ENCODE results near the gene ZNF296. TPM values are rescaled to one million over a fixed set of nuclear protein-coding genes. Genes with fewer than 3 reads are reported as not detected.

ZNF296 gene
- total and polyA plus RNA-seq, 2 of the 13 experiments (the other 11 are each of a cell fraction or from before 2014, with no cell fraction given) = 0.26 to 0.62 TPM

DNA sequence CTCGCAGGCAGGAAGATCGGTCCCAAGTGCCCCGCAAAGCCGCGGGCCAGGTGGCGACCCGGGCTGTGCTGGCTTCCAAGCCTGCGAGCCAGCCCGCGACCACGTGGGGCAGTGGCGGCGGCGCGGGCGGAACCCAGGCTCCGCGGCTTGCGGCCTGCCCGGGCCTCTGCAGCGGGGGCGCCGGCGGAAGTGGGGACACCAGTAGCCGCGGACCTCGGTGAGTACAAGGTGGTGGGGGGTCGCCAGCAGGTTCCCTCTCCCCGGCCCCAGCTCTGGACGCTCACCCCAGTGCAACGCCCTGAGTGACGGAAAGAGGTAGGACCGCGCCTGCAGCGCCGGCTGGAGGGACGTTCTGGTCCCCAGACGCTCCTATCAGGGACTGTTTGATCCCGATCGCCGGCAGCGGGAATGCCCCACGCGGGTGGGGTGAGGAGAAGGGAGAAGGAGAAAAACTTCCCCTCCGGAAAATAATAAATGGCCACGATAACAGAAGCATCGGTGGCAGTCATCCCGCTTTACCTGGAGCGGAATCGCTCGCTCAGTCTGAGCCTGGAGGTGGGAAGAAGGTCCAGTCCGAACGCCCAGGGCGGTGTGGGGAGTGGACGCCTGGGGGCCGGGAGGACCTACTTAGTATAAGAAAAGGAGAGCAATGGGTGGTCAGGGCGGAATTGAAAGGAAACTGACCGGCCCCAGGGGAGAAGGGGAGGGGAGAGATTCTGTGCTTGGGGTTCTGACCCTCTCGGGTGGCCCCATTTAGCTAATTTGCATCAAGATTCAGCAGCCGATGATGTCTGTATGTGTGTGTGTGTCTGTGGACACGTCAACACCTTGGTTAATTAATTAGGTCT is 3.0 kb upstream of the ZNF296 start, which contains the start of gene GEMIN7 (continued):
- TF ChIP-seq, protein P1, sequence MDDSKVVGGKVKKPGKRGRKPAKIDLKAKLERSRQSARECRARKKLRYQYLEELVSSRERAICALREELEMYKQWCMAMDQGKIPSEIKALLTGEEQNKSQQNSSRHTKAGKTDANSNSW (CRISPR knock-in tag; IDR thresholded peaks at IDR 0.05; ENCODE audit: borderline replicate concordance) = peak; percentile 78; the same call in 1 of the 2 replicates
- TF ChIP-seq, protein P2, sequence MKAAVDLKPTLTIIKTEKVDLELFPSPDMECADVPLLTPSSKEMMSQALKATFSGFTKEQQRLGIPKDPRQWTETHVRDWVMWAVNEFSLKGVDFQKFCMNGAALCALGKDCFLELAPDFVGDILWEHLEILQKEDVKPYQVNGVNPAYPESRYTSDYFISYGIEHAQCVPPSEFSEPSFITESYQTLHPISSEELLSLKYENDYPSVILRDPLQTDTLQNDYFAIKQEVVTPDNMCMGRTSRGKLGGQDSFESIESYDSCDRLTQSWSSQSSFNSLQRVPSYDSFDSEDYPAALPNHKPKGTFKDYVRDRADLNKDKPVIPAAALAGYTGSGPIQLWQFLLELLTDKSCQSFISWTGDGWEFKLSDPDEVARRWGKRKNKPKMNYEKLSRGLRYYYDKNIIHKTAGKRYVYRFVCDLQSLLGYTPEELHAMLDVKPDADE (CRISPR knock-in tag; IDR thresholded peaks at IDR 0.05) = 0 out of 2 replicates have a peak, but pooled peaks have one; percentile 76
- no peak for TF ChIP-seq RFX1 (IDR thresholded peaks at IDR 0.05)
- no peak for TF ChIP-seq ZNF17 (CRISPR knock-in tag; IDR thresholded peaks at IDR 0.05)
- no peak for TF ChIP-seq MAFF (IDR thresholded peaks at IDR 0.05; ENCODE audit: low read depth, low read length)
- TF ChIP-seq, protein P3, sequence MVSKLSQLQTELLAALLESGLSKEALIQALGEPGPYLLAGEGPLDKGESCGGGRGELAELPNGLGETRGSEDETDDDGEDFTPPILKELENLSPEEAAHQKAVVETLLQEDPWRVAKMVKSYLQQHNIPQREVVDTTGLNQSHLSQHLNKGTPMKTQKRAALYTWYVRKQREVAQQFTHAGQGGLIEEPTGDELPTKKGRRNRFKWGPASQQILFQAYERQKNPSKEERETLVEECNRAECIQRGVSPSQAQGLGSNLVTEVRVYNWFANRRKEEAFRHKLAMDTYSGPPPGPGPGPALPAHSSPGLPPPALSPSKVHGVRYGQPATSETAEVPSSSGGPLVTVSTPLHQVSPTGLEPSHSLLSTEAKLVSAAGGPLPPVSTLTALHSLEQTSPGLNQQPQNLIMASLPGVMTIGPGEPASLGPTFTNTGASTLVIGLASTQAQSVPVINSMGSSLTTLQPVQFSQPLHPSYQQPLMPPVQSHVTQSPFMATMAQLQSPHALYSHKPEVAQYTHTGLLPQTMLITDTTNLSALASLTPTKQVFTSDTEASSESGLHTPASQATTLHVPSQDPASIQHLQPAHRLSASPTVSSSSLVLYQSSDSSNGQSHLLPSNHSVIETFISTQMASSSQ (IDR thresholded peaks at IDR 0.05; ENCODE audit: low read depth) = no peak
- TF ChIP-seq, protein P3 (CRISPR knock-in tag; IDR thresholded peaks at IDR 0.05; ENCODE audit: borderline replicate concordance) = peak; percentile 77; the same call in 1 of the 2 replicates
- TF ChIP-seq, protein P4, sequence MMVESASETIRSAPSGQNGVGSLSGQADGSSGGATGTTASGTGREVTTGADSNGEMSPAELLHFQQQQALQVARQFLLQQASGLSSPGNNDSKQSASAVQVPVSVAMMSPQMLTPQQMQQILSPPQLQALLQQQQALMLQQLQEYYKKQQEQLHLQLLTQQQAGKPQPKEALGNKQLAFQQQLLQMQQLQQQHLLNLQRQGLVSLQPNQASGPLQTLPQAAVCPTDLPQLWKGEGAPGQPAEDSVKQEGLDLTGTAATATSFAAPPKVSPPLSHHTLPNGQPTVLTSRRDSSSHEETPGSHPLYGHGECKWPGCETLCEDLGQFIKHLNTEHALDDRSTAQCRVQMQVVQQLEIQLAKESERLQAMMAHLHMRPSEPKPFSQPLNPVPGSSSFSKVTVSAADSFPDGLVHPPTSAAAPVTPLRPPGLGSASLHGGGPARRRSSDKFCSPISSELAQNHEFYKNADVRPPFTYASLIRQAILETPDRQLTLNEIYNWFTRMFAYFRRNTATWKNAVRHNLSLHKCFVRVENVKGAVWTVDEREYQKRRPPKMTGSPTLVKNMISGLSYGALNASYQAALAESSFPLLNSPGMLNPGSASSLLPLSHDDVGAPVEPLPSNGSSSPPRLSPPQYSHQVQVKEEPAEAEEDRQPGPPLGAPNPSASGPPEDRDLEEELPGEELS (CRISPR knock-in tag; IDR thresholded peaks at IDR 0.05) = peak; percentile 58
- no peak for TF ChIP-seq MBD4 (IDR thresholded peaks at IDR 0.05; ENCODE audit: borderline replicate concordance, low read length)
- TF ChIP-seq, protein P5, sequence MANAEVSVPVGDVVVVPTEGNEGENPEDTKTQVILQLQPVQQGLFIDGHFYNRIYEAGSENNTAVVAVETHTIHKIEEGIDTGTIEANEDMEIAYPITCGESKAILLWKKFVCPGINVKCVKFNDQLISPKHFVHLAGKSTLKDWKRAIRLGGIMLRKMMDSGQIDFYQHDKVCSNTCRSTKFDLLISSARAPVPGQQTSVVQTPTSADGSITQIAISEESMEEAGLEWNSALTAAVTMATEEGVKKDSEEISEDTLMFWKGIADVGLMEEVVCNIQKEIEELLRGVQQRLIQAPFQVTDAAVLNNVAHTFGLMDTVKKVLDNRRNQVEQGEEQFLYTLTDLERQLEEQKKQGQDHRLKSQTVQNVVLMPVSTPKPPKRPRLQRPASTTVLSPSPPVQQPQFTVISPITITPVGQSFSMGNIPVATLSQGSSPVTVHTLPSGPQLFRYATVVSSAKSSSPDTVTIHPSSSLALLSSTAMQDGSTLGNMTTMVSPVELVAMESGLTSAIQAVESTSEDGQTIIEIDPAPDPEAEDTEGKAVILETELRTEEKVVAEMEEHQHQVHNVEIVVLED (CRISPR knock-in tag; IDR thresholded peaks at IDR 0.05; ENCODE audit: borderline replicate concordance) = peak; percentile 69; the same call in 1 of the 2 replicates
- no peak for TF ChIP-seq ZNF644 (CRISPR knock-in tag; IDR thresholded peaks at IDR 0.05; ENCODE audit: low read depth)
- peak; percentile 27; the same call in 1 of the 2 replicates for TF ChIP-seq RARA (CRISPR knock-in tag; IDR thresholded peaks at IDR 0.05)
- no peak for TF ChIP-seq ZNF326 (CRISPR knock-in tag; IDR thresholded peaks at IDR 0.05; ENCODE audit: borderline replicate concordance)
- TF ChIP-seq ASH2L (IDR thresholded peaks at IDR 0.05; ENCODE audit: insufficient read length, low read depth, low read length) = peak; percentile 93
- peak; percentile 95 for TF ChIP-seq GATAD1 (CRISPR knock-in tag; IDR thresholded peaks at IDR 0.05)
- TF ChIP-seq RBM39 (IDR thresholded peaks at IDR 0.05; ENCODE audit: low read depth, low read length, poor library complexity, severe bottlenecking) = peak; percentile 95
- TF ChIP-seq ZFYVE20 (CRISPR knock-in tag; IDR thresholded peaks at IDR 0.05; ENCODE audit: borderline replicate concordance, low read depth) = no peak
- peak; percentile 47; the same call in 1 of the 2 replicates for TF ChIP-seq ZNF558 (CRISPR knock-in tag; IDR thresholded peaks at IDR 0.05; ENCODE audit: borderline replicate concordance)
- peak; percentile 84 for TF ChIP-seq MED13 (CRISPR knock-in tag; IDR thresholded peaks at IDR 0.05)
